Gastrocnemius medialis (tissue), 4 donors: Measurements from ENCODE around the gene XPR1.

Experiments used
- CTCF ChIP-seq, 5 experiments: fragments of 450-650 bp in 3 of 5; fragments of 200-600 bp in 2 of 5; sonication (generic) in 2 of 5; IDR thresholded peaks in 4 of 5; conservative IDR thresholded peaks in 1 of 5; 1 replicate in 4 of 5; 2 replicates in 1 of 5; pipeline ENCODE4 v1.5.1; 2016 to 2019; ENCODE audit warnings: antibody characterized with exemption in 5 of 5, mild to moderate bottlenecking in 3 of 5, moderate library complexity in 3 of 5
- POLR2A ChIP-seq, 2 donors: fragments of 450-650 bp; IDR thresholded peaks; one replicate each; pipeline ENCODE4 v1.6.1; 2017; ENCODE audit warnings: antibody characterized with exemption in 2 of 2, mild to moderate bottlenecking in 2 of 2, moderate library complexity in 2 of 2

- TF ChIP-seq CTCF (IDR thresholded peaks at IDR 0.05 in 4 of 5, conservative IDR thresholded peaks at IDR 0.05 in 1 of 5), result no peak
- no peak for TF ChIP-seq POLR2A (IDR thresholded peaks at IDR 0.05)
Observed at GRCh38 chr1:180896161-180896560, 264.3 kb downstream of the XPR1 start.
